Stimulated activated effector memory CD8-positive, alpha-beta T cell treated with anti-CD3 and anti-CD28 coated beads, Interleukin-12 subunit alpha, Interleukin-12 subunit beta, amount 100 ng/mL, for 72 hours (primary cell): ENCODE data around the gene ZBTB12.
"Not testable (repeated sequence)": the region's sequence is repeated elsewhere in the genome, so short reads cannot be mapped to it uniquely, and the experiment has no call there.

Experiments
- ATAC-seq: fragments of 150-1000 bp; cut with Tn5 transposase; 2 replicates; pipeline ENCODE4 v1.10.0; 2021
- DNase-seq, 2 donors: peaks; one replicate each; pipeline ENCODE4 v3.0.0; 2021 to 2022; ENCODE audit warnings: low spot score in 2 of 2
- H3K27ac Mint-ChIP-seq: one replicate; pipeline ENCODE4 v1.8.0; 2022; ENCODE audit warnings: mild to moderate bottlenecking, mixed read lengths
- H3K36me3 Mint-ChIP-seq: one replicate; pipeline ENCODE4 v1.8.0; 2022; ENCODE audit warnings: mild to moderate bottlenecking, mixed read lengths
- H3K4me1 Mint-ChIP-seq: one replicate; pipeline ENCODE4 v1.8.0; 2022; ENCODE audit warnings: mixed read lengths
- H3K4me3 Mint-ChIP-seq: one replicate; pipeline ENCODE4 v1.8.0; 2022; ENCODE audit warnings: mild to moderate bottlenecking, mixed read lengths
- H3K9me3 Mint-ChIP-seq: one replicate; pipeline ENCODE4 v1.8.0; 2022; ENCODE audit warnings: mixed read lengths

Gene ZBTB12

DNA sequence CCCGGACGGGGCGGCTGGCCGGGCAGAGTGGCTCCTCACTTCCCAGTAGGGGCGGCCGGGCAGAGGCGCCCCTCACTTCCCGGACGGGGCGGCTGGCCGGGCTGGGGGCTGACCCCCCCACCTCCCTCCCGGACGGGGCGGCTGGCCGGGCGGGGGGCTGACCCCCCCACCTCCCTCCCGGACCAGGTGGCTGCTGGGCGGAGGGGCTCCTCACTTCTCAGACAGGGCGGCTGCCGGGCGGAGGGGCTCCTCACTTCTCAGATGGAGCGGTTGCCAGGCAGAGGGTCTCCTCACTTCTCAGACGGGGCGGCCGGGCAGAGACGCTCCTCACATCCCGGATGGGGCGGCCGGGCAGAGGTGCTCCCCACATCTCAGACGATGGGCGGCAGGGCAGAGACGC is 30.3 kb upstream of the ZBTB12 start:
- not testable (repeated sequence) for H3K27ac Mint-ChIP-seq, H3K36me3 Mint-ChIP-seq, H3K4me1 Mint-ChIP-seq, DNase-seq, ATAC-seq, H3K9me3 Mint-ChIP-seq, H3K4me3 Mint-ChIP-seq

DNA sequence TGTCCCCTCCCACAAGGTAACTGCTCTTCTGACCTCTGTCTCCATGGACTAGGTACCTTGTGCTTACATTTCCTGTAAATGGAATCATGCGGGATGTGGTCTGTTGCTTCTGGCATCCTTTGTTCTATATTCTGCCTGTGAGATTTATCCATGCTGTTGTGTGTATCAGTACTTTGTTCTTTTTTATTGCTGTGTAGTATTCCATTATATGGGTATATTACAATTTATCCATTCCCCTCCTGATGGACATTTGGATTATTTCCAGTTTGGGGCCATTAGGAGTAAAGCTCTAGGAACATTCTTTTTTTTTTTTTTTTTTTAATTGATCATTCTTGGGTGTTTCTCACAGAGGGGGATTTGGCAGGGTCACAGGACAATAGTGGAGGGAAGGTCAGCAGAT is 29.1 kb upstream of the ZBTB12 start:
- Mint-ChIP-seq H3K4me3 (no peak overlapping the region), H3K36me3 (no peaks in the 10 kb centered on the region), H3K27ac (no peak overlapping the region), H3K9me3 (no peaks in the 10 kb centered on the region), H3K4me1 (no peaks in the 10 kb centered on the region)
- ATAC-seq (no peak), DNase-seq (no peak)

GRCh38 chr6:31928672-31928939 is 26.7 kb upstream of the ZBTB12 start:
- H3K4me3 Mint-ChIP-seq = no peak overlapping the region
- no peak for ATAC-seq
- H3K36me3 Mint-ChIP-seq = no peaks in the 10 kb centered on the region
- no peaks in the 10 kb centered on the region for H3K9me3 Mint-ChIP-seq
- H3K4me1 Mint-ChIP-seq = no peaks in the 10 kb centered on the region
- DNase-seq = no peak
- H3K27ac Mint-ChIP-seq = no peak overlapping the region

DNA sequence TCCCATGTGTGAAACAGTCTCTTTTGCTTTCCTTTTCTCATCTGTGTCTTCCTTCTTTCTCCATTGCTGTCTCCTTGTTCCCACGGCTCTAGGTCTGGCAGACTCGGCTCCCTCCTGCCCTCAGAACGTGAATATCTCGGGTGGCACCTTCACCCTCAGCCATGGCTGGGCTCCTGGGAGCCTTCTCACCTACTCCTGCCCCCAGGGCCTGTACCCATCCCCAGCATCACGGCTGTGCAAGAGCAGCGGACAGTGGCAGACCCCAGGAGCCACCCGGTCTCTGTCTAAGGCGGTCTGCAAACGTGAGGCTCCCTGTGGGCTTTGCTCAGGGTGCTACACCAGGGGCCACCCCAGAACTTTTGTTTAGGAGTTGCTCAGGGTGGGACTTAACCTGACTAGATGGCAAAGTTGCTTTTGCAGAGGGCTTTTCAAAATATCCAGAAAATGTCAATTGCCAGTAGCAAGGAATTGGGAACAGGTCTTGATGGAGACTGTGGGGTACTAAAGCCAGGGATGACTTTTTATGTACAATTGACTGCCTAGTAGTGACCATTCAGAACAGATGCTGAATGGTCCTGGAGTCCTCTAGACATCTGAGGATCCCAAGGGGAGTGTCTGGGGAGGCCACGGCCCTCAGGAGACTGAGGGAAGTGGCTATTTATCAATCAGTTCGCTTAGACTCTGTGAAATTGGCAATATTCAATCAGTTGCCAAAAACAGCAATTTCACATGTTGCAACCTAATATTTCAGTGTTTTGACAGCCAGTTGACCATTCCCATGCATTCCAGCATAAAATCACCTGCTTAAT is 26.2 kb upstream of the ZBTB12 start:
- no peak for DNase-seq
- Mint-ChIP-seq H3K27ac (no peak overlapping the region), H3K36me3 (no peaks in the 10 kb centered on the region), H3K9me3 (no peaks in the 10 kb centered on the region), H3K4me3 (no peak overlapping the region), H3K4me1 (no peaks in the 10 kb centered on the region)
- no peak for ATAC-seq

- H3K9me3 Mint-ChIP-seq = no peaks in the 10 kb centered on the region
These were observed 25.5 kb upstream of the ZBTB12 start, which contains the start of gene C2 for GRCh38 chr6:31927242-31927862. TSS of gene C2 (plus strand) at chr6:31927717. CDS start at chr6:31927753, 36 bp downstream.

DNA sequence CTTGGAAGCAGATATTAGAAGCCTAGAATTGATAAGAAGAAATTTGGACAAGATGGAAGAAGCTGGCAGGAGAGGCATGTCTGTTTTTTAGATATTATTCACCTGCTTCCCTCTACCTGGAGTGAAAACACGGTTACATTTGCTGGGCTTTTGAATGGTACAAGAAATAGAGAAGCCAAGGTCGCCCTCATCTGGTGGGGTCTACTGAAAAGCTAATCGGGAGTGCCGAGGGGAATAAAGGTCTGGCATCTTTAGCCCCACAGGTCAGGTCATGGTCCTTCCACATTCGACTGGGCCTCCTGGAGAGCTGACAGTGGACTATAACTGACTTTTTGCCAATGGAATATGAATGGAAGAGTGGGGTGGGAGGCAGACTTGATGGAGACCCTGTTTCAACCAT is 21.1 kb upstream of the ZBTB12 start:
- Mint-ChIP-seq H3K4me3 (no peak overlapping the region), H3K36me3 (no peaks in the 10 kb centered on the region), H3K9me3 (no peaks in the 10 kb centered on the region), H3K27ac (no peak overlapping the region), H3K4me1 (no peaks in the 10 kb centered on the region)
- DNase-seq (no peak), ATAC-seq (peak; percentile 56)

More at GRCh38 chr6:31927242-31927862, 25.5 kb upstream of the ZBTB12 start, which contains the start of gene C2:
- no peaks in the 10 kb centered on the region for H3K4me1 Mint-ChIP-seq
- no peak within 1 kb of the TSS for H3K27ac Mint-ChIP-seq
- ATAC-seq (no peak), DNase-seq (no peak)
- H3K36me3 Mint-ChIP-seq = no peaks in the 10 kb centered on the region
- no peak within 1 kb of the TSS for H3K4me3 Mint-ChIP-seq

- no peaks in the 10 kb centered on the region for H3K36me3 Mint-ChIP-seq
- no peaks in the 10 kb centered on the region for H3K9me3 Mint-ChIP-seq
- no peak overlapping the region for H3K4me3 Mint-ChIP-seq
- ATAC-seq (no peak), DNase-seq (no peak)
- no peak overlapping the region for H3K27ac Mint-ChIP-seq
- no peaks in the 10 kb centered on the region for H3K4me1 Mint-ChIP-seq
These were observed 18.9 kb upstream of the ZBTB12 start for GRCh38 chr6:31920811-31921210.

DNA sequence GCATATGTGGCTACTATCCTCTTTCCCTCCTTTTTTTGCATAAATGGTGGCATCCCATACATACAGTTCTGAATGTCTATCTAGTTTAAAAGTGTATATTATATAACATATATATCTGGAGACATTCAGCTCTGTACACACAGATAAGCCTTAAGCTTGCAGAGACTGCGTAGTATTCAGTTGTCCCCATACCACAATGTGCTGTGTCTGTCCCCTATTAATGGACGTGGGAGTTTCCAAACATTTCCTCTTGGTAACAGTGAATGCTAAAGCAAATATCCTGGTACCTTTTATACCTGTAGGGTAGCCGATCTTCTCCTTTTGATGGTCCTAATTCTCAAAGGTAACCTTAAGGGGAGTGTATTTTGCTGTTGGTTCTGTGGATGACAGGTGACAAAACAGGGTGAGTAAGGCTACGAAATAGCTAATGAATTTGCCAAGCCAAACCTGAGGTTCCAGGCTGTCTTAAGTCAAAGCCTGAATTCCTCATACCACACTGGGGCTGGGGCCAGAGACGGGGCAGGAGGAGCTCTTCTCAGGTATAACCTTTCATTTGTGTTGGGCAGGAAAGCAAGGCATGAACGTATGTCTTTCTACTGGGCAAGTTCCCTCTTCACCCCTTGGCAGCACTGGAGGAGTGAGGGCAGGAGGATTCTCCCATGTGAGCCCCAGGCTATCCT is 17.9 kb upstream of the ZBTB12 start:
- ATAC-seq (no peak), DNase-seq (no peak)
- Mint-ChIP-seq H3K4me1 (no peaks in the 10 kb centered on the region), H3K36me3 (no peaks in the 10 kb centered on the region), H3K4me3 (no peak overlapping the region), H3K9me3 (no peaks in the 10 kb centered on the region), H3K27ac (no peak overlapping the region)

DNA sequence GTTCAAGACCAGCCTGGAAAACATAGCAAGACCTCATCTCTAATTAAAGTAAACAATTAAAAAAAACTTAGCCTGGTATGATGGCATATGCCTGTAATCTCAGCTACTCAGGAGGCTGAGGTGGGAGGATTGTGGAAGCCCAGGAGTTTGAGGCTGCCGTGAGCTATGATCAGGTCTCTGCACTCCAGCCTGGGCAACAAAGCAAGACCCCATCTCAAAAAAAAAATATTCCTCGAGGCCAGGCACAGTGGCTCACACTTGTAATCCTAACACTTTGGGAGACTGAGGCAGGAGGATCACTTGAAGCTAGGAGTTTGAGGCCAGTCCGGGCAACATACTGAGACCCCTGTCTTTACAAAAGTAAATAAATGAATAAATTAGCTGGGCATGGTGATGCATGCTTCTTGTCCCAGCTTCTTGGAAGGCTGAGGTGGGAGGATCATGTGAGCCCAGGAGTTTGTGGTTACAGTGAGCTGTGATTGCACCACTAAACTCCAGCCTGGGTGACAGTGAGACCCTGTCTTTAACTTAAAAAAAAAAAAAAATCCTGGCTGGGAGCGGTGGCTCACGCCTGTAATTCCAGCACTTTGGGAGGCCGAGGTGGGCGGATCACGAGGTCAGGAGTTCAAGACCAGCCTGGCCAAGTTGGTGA is 16.3 kb upstream of the ZBTB12 start:
- DNase-seq (no peak), ATAC-seq (no peak)
- no peak overlapping the region for H3K27ac Mint-ChIP-seq
- H3K4me3 Mint-ChIP-seq = no peak overlapping the region
- H3K36me3 Mint-ChIP-seq = no peaks in the 10 kb centered on the region
- H3K9me3 Mint-ChIP-seq = no peaks in the 10 kb centered on the region
- H3K4me1 Mint-ChIP-seq = no peaks in the 10 kb centered on the region

GRCh38 chr6:31915756-31916155 is 13.9 kb upstream of the ZBTB12 start:
- ATAC-seq (no peak), DNase-seq (no peak)
- H3K36me3 Mint-ChIP-seq = no peaks in the 10 kb centered on the region
- H3K4me3 Mint-ChIP-seq = no peak overlapping the region
- H3K27ac Mint-ChIP-seq = no peak overlapping the region
- peaks cover 6% of the 10 kb centered on the region for H3K4me1 Mint-ChIP-seq
- H3K9me3 Mint-ChIP-seq = no peaks in the 10 kb centered on the region

- DNase-seq (no peak), ATAC-seq (no peak)
- no peak overlapping the region for H3K4me3 Mint-ChIP-seq
- H3K4me1 Mint-ChIP-seq = peaks cover 6% of the 10 kb centered on the region
- no peaks in the 10 kb centered on the region for H3K9me3 Mint-ChIP-seq
- no peak overlapping the region for H3K27ac Mint-ChIP-seq
- H3K36me3 Mint-ChIP-seq = no peaks in the 10 kb centered on the region
These were observed 13.5 kb upstream of the ZBTB12 start for GRCh38 chr6:31915351-31915750.

DNA sequence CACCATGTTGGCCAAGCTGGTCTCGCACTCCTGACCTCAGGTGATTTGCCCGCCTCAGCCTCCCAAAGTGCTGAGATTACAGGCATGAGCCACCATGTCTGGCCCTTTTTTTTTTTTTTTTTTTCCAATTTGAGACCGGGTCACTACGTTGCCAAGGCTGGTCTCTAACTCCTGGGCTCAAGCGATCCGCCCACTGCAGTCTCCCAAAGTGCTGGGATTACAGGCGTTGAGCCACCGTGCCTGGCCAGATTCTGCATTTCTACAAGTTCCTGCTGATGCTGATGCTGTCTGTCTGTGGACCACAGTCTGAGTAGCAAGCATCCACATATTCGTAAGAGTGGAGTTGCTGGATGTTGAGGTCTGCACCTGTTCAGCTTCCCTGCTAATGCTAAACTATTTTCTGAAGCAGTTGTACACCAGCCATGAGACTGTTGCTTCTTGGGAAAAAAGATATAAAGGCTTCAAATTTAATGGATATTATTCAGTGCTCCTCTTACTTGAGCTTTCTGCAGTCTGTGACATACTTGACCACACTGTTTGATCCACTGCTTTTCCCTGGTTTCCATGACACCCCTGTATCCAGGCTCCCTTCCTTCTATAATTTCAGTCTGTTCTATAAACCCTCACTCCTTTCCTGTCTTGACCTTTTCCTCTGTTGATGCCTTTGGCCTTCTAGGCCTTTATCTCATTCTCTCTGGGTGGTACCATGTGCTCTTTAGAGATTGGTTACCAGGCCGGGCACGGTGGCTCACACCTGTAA is 10.1 kb upstream of the ZBTB12 start:
- no peak overlapping the region for H3K4me3 Mint-ChIP-seq
- H3K9me3 Mint-ChIP-seq = no peaks in the 10 kb centered on the region
- no peaks in the 10 kb centered on the region for H3K36me3 Mint-ChIP-seq
- no peak for DNase-seq
- H3K4me1 Mint-ChIP-seq = peaks cover 13% of the 10 kb centered on the region
- ATAC-seq = no peak
- H3K27ac Mint-ChIP-seq = no peak overlapping the region

GRCh38 chr6:31909298-31909697 is 7.4 kb upstream of the ZBTB12 start:
- H3K4me1 Mint-ChIP-seq = peaks cover 13% of the 10 kb centered on the region
- H3K4me3 Mint-ChIP-seq, DNase-seq, H3K9me3 Mint-ChIP-seq, H3K27ac Mint-ChIP-seq, H3K36me3 Mint-ChIP-seq, ATAC-seq: not testable (repeated sequence)

DNA sequence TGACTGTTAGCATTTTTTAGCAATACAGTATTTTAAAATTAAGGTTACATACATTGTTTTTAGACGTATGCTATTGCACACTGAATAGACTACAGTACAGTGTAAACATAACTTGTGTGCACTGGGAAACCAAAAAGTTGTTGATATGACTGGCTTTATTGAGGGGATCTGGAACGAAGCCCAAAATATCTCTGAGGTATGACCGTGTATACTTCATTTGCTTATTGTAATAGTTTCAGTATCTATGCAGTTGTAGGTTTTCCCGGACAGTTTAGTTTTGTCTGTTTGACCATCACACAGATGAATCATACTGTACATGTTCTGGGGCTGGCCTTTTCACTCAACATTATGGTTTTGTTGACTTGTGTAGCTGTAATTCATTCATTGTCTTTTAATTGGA is 6.9 kb upstream of the ZBTB12 start:
- Mint-ChIP-seq H3K36me3 (no peaks in the 10 kb centered on the region), H3K4me1 (peaks cover 13% of the 10 kb centered on the region), H3K9me3 (no peaks in the 10 kb centered on the region), H3K4me3 (no peak overlapping the region), H3K27ac (no peak overlapping the region)
- DNase-seq (no peak), ATAC-seq (peak; percentile 91)

DNA sequence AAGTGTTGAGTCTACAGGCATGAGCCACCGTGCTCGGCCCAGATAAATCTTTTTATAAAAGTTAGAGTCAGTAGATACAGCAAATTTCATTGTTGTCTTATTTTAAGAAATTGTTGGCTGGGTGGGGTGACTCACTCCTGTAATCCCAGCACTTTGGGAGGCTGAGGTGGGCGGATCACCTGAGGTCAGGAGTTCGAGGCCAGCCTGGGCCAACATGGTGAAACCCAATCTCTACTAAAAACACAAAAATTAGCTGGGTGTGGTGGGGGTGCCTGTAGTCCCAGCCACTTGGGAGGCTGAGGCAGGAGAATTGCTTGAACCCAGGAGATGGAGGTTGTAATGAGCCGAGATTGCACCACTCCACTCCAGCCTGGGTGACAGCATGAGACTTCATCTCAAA is 6.4 kb upstream of the ZBTB12 start:
- H3K9me3 Mint-ChIP-seq, H3K27ac Mint-ChIP-seq, ATAC-seq, H3K4me3 Mint-ChIP-seq, H3K36me3 Mint-ChIP-seq, DNase-seq: not testable (repeated sequence)
- peaks cover 14% of the 10 kb centered on the region for H3K4me1 Mint-ChIP-seq
